Heart left ventricle (tissue), 16 donors: ENCODE results near the gene KLF15. TPM values are rescaled to one million over a fixed set of nuclear protein-coding genes. Genes with fewer than 3 reads are reported as not detected.

ENCODE experiments used
- ATAC-seq, 4 donors: fragments of 200-7000 bp; cut with Tn5 transposase; one replicate each; pipeline ENCODE4 v1.9.1; 2020 to 2022; ENCODE audit warnings: moderate library complexity in 4 of 4, mild to moderate bottlenecking in 3 of 4, moderate number of reproducible peaks in 1 of 4
- DNase-seq, 5 donors: peaks; one replicate each; pipeline ENCODE4 v3.0.0-alpha.2; 2020
- H3K27ac ChIP-seq, 12 donors: fragments of 200-600 bp; sonication (generic) in 4 of 12; one replicate each; pipeline versions ENCODE4 v1.5.0 to v1.8.0; 2016 to 2022; ENCODE audit warnings: mild to moderate bottlenecking in 2 of 12
- H3K27me3 ChIP-seq, 9 donors: fragments of 200-600 bp; sonication (generic) in 2 of 9; one replicate each; pipeline versions ENCODE4 v1.5.1 to v1.8.0; 2016 to 2022; ENCODE audit warnings: mild to moderate bottlenecking in 3 of 9
- H3K36me3 ChIP-seq, 9 donors: fragments of 200-600 bp; sonication (generic) in 2 of 9; one replicate each; pipeline versions ENCODE4 v1.5.0 to v1.8.0; 2018 to 2022; ENCODE audit warnings: mild to moderate bottlenecking in 2 of 9
- H3K4me1 ChIP-seq, 12 donors: fragments of 200-600 bp; sonication (generic) in 4 of 12; one replicate each; pipeline versions ENCODE4 v1.5.0 to v1.8.0; 2016 to 2022; ENCODE audit warnings: mild to moderate bottlenecking in 3 of 12
- H3K4me3 ChIP-seq, 12 donors: fragments of 200-600 bp; sonication (generic) in 4 of 12; one replicate each; pipeline versions ENCODE4 v1.5.0 to v1.8.0; 2017 to 2022; ENCODE audit warnings: mild to moderate bottlenecking in 9 of 12, moderate library complexity in 4 of 12
- H3K9me3 ChIP-seq, 12 donors: fragments of 200-600 bp; sonication (generic) in 4 of 12; one replicate each; pipeline versions ENCODE4 v1.5.0 to v1.8.0; 2016 to 2022; ENCODE audit warnings: mild to moderate bottlenecking in 1 of 12
- POLR2A ChIP-seq, 2 donors: fragments of 450-650 bp; IDR thresholded peaks; one replicate each; pipeline ENCODE4 v1.6.1; 2017; ENCODE audit warnings: antibody characterized with exemption in 2 of 2, mild to moderate bottlenecking in 2 of 2, moderate library complexity in 2 of 2
- WGBS, 4 donors: extraction: QIAGEN DNeasy Blood & Tissue Kit in 2 of 4; methylation state at CpG; one replicate each; pipeline versions ENCODE4 v1.1.5 to v1.1.7; 2013 to 2018; 5-methylcytosine and 5-hydroxymethylcytosine counted together
- intact Hi-C, 10 donors: fragments of 100-400 bp; cut with DNase I; formaldehyde crosslinking; loops; one replicate each; pipeline versions ENCODE4 v1.11.1 to v1.14.2; 2022
- polyA plus RNA-seq, 2 donors: library from polyadenylated mRNA; stranded (reverse); fragments of 200-250 nt; gene quantifications; one replicate each; pipeline ENCODE4 v1.2.3, GENCODE V29; 2013
- total RNA-seq, 9 donors: library from RNA; depleted of rRNA in 2 of 9; stranded (reverse); fragments of >200 nt in 2 of 9; fragmentation: NEBNext Ultra II Directional in 3 of 9; extraction: Animal tissue kit (Norgen Biotek cat#: 25700) in 3 of 9; gene quantifications; one replicate each; pipeline versions ENCODE4 v1.1.0 to v1.2.4, GENCODE V29; 2016 to 2023
- TF ChIP-seq, protein P1 (sequence below), 12 donors: fragments of 200-600 bp; sonication (generic) in 4 of 12; IDR thresholded peaks; one replicate each; pipeline versions ENCODE4 v1.5.0 to v1.8.0; 2018 to 2022; ENCODE audit warnings: antibody characterized with exemption in 12 of 12, mild to moderate bottlenecking in 5 of 12
- donor health status: ischemic (EF 13 %, LVEDD 7.1; RV severe dilation, severe dysfunction).
- donor health status: healthy with polysubstance abuse.
- donor health status: DM: no; HTN: yes; CAD: no.
- donor health status: DM: no; HTN: no; CAD: no.
- donor health status: ischemic (EF 25% LVEDD 6.9; RV normal size, moderate dysfunction).
- donor health status: ischemic (EF 25% LVEDD 5.7; RV mildly dilated, moderate dysfunction).
- donor health status: healthy.
- donor health status: DM: yes; HTN: yes; CAD: no.
- donor health status: ischemic (EF 35%, LVEDD 5.7; RV mildly dilated, moderate dysfunction).
- donor health status: nonischemic (EF 11% LVEDD 7.7; RV severe dilation, severe dysfunction).
- donor health status: DM: yes; HTN: yes; CAD: no.
- donor health status: PGD.
- donor health status: ischemic (EF 29% LVEDD 5.4; RV normal size, mild dysfunction).
- donor health status: nonischemic (EF 23%, LVEDD 6.1; RV moderate dilation, normal function).

The KLF15 gene
- total and polyA plus RNA-seq, 11 donors = 10.5 to 85.8 (median 35.9) TPM

DNA sequence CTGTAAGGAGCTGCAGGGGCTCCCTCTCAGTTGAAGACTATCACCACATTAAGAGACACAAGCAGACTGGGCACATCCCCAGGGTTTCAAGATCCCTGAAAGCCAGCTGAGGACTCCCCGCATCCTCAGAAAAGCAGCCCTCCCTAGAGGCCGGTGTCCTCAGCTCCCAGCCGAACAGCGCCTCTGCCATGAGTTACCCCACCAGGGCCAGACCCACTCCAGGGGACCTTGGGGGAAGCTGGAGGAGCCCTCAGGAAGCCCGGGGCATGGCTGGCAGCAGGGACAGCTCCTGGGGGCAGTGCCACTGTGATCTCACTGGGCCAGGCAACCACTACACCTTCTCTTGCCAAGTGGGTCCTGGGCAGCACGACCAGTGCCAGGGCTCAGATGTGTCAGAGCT, 8.1 kb downstream of the KLF15 start:
- Histone ChIP-seq H3K4me1 (peaks cover 0 to 99% (median 35%) of the 10 kb centered on the region in 12 donors), H3K27me3 (no peaks in the 10 kb centered on the region), H3K36me3 (peaks cover 0 to 36% (median 5%) of the 10 kb centered on the region in 9 donors), H3K9me3 (no peaks in the 10 kb centered on the region), H3K27ac (peak overlapping the region in 2 of 12 donors; percentile 19 to 100), H3K4me3 (no peak overlapping the region)
- WGBS, 4 donors = 76 to 90% (median 79%) methylated on average over 2 to 6 of the region's 6 CpGs
- ATAC-seq = no peak
- intact Hi-C loops = no loop called here
- TF ChIP-seq, protein P1, sequence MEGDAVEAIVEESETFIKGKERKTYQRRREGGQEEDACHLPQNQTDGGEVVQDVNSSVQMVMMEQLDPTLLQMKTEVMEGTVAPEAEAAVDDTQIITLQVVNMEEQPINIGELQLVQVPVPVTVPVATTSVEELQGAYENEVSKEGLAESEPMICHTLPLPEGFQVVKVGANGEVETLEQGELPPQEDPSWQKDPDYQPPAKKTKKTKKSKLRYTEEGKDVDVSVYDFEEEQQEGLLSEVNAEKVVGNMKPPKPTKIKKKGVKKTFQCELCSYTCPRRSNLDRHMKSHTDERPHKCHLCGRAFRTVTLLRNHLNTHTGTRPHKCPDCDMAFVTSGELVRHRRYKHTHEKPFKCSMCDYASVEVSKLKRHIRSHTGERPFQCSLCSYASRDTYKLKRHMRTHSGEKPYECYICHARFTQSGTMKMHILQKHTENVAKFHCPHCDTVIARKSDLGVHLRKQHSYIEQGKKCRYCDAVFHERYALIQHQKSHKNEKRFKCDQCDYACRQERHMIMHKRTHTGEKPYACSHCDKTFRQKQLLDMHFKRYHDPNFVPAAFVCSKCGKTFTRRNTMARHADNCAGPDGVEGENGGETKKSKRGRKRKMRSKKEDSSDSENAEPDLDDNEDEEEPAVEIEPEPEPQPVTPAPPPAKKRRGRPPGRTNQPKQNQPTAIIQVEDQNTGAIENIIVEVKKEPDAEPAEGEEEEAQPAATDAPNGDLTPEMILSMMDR (IDR thresholded peaks at IDR 0.05) = no peak
- TF ChIP-seq POLR2A (IDR thresholded peaks at IDR 0.05) = no peak
- DNase-seq = peak in 3 of 5 donors; percentile 5 to 48 (median 13)

DNA sequence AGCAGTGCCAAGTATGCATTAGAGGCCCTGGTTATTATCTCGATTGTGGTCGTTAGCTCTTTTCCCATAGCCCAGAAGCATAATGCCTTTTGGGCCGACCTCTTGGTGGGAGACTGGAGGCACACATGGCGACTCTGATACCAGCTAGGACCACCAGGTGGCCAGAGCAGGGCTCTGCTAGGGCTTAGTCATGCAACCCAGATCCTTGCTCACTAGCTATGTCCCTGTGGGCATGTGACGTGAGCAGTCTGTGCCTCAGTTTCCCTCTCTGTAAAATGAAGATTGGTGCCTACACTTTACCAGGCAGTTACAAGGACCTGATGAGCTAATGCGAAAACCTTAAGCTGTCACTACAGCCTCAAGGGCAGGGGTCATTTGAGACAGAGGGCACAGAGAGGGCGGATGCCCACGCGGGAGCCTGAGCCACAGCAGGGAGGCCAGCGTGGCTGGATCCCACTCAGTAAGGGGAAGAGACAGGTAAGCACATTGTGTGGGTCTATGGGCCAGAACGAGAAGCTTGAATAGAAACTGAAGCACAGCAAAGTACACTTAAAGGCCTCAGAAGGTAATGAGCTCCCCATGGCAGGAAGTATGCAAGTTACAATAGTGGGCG, 8.8 kb downstream of the KLF15 start:
- TF ChIP-seq, protein P1 (IDR thresholded peaks at IDR 0.05) = no peak
- no peak for TF ChIP-seq POLR2A (IDR thresholded peaks at IDR 0.05)
- Histone ChIP-seq H3K4me3 (no peak overlapping the region), H3K27me3 (no peaks in the 10 kb centered on the region), H3K9me3 (no peaks in the 10 kb centered on the region), H3K27ac (peak overlapping the region in 3 of 12 donors; percentile 19 to 100 (median 63)), H3K4me1 (peaks cover 0 to 99% (median 33%) of the 10 kb centered on the region in 12 donors), H3K36me3 (peaks cover 0 to 42% (median 5%) of the 10 kb centered on the region in 9 donors)
- ATAC-seq (no peak), DNase-seq (peak in 3 of 5 donors; percentile 1 to 22 (median 9))
- intact Hi-C loops = no loop called here
- WGBS, 4 donors = 83 to 86% (median 84%) methylated on average over 12 of the region's 12 CpGs

DNA sequence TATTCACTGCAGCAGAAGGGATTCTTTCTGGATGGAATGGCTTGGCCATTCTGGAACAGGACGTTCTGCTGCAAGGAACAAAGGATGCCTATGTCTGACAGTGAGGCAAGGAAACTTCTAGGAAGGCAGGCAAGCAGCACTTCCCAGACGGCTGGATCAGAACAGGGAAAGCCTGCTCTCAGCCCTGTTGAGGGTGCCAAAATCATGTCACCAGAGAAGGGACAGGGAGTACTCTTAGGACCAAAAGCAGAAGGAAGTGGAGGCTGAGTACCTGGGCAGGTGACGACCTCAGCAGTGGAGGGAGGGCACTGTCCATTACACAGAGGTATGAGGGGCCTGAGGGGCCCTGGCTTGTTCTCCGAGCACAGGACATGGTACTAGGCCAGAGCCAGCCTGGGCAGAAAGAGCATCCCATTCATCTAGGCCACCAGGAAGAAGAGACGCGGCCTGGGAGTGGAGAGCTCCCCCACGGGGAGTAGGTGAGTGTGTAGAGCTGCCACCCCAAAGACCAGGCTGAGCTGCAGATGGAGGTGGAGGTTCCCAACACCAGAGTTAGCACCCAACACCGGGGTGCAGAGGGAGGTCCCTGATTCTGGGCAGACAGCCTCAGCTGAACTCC, 9.6 kb downstream of the KLF15 start:
- Histone ChIP-seq H3K27ac (peak overlapping the region in 3 of 12 donors; percentile 37 to 100 (median 63)), H3K9me3 (no peaks in the 10 kb centered on the region), H3K36me3 (peaks cover 0 to 44% (median 5%) of the 10 kb centered on the region in 9 donors), H3K27me3 (no peaks in the 10 kb centered on the region), H3K4me1 (peaks cover 0 to 95% (median 30%) of the 10 kb centered on the region in 12 donors), H3K4me3 (no peak overlapping the region)
- WGBS, 4 donors = 65 to 67% (median 66%) methylated on average over 8 of the region's 8 CpGs
- peak in 3 of 5 donors; percentile 2 to 27 (median 10) for DNase-seq
- intact Hi-C loops = no loop called here
- ATAC-seq = peak in 2 of 4 donors; percentile 2 to 12
- no peak for TF ChIP-seq POLR2A (IDR thresholded peaks at IDR 0.05)
- TF ChIP-seq, protein P1 (IDR thresholded peaks at IDR 0.05) = no peak

DNA sequence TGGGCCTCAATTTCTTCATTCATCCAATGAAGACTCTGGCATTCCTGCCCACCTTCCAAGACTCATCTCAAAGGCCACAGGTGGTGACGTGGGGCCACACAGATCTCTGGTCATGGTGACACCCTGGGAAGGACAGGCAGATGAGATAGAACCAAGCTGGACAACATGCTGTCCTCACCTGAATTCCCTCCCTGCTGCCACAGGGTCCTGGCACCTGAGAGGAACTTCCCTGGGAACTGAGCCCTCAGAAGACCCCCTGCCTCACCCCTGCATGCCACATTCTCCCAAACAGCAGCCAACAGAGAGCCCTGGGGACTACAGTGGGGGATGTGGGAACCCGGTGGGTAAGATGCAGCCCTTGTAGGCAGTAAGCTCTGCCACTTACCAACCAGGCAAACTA, 10.7 kb downstream of the KLF15 start:
- H3K27ac ChIP-seq = peak overlapping the region in 1 of 12 donors; percentile 100
- ATAC-seq = no peak
- peaks cover 0 to 83% (median 23%) of the 10 kb centered on the region in 12 donors for H3K4me1 ChIP-seq

More for the DNA sequence above, 10.7 kb downstream of the KLF15 start:
- peaks cover 0 to 35% (median 3%) of the 10 kb centered on the region in 9 donors for H3K36me3 ChIP-seq
- TF ChIP-seq POLR2A (IDR thresholded peaks at IDR 0.05) = no peak
- TF ChIP-seq, protein P1 (IDR thresholded peaks at IDR 0.05) = no peak
- WGBS, 4 donors = 82 to 100% (median 90%) methylated on average over 2 of the region's 2 CpGs
- DNase-seq = peak in 2 of 5 donors; percentile 1 to 26
- H3K9me3 ChIP-seq = no peaks in the 10 kb centered on the region
- no peaks in the 10 kb centered on the region for H3K27me3 ChIP-seq
- no peak overlapping the region for H3K4me3 ChIP-seq
- intact Hi-C loops = no loop called here
